GM18517 (cell line): ENCODE measurements around the gene LSAMP.
"Not testable (repeated sequence)": the region's sequence is repeated elsewhere in the genome, so short reads cannot be mapped to it uniquely, and the experiment has no call there.

ENCODE experiments used
- ATAC-seq: cut with Tn5 transposase; IDR thresholded peaks from one replicate; pipeline ENCODE4 v1.9.1; 2021; ENCODE audit warnings: mild to moderate bottlenecking, moderate library complexity; ENCODE audit not compliant: unreplicated experiment

Gene LSAMP

GRCh38 chr3:116247605-116248004 is 197.7 kb downstream of the LSAMP start:
- ATAC-seq: no peak

- no peak for ATAC-seq
Observed at GRCh38 chr3:116246406-116246980, 198.8 kb downstream of the LSAMP start.

- no peak for ATAC-seq
Observed at GRCh38 chr3:116242825-116243224, 202.5 kb downstream of the LSAMP start.

GRCh38 chr3:116241677-116242076 is 203.6 kb downstream of the LSAMP start:
- no peak for ATAC-seq

- ATAC-seq: no peak
Observed at GRCh38 chr3:116240261-116240660, 205.0 kb downstream of the LSAMP start.

- ATAC-seq: no peak
Observed at GRCh38 chr3:116238846-116239565, 206.3 kb downstream of the LSAMP start.

GRCh38 chr3:116233711-116234357 is 211.5 kb downstream of the LSAMP start:
- no peak for ATAC-seq

GRCh38 chr3:116230431-116231020 is 214.8 kb downstream of the LSAMP start:
- no peak for ATAC-seq

GRCh38 chr3:116226266-116226665 is 219.0 kb downstream of the LSAMP start:
- no peak for ATAC-seq

- ATAC-seq: no peak
Observed at GRCh38 chr3:116216761-116217160, 228.5 kb downstream of the LSAMP start.

GRCh38 chr3:116211901-116212300 is 233.4 kb downstream of the LSAMP start:
- ATAC-seq: no peak

GRCh38 chr3:116208830-116209229 is 236.5 kb downstream of the LSAMP start:
- ATAC-seq: not testable (repeated sequence)

GRCh38 chr3:116200956-116201690 is 244.2 kb downstream of the LSAMP start:
- no peak for ATAC-seq

- no peak for ATAC-seq
Observed at GRCh38 chr3:116199063-116199462, 246.2 kb downstream of the LSAMP start.

GRCh38 chr3:116198087-116198486 is 247.2 kb downstream of the LSAMP start:
- no peak for ATAC-seq

- ATAC-seq: no peak
Observed at GRCh38 chr3:116192464-116192863, 252.8 kb downstream of the LSAMP start.

- no peak for ATAC-seq
Observed at GRCh38 chr3:116191409-116191808, 253.9 kb downstream of the LSAMP start.

GRCh38 chr3:116190095-116190494 is 255.2 kb downstream of the LSAMP start:
- ATAC-seq: no peak

- ATAC-seq: no peak
Observed at GRCh38 chr3:116188231-116188785, 257.0 kb downstream of the LSAMP start.

GRCh38 chr3:116186049-116186448 is 259.2 kb downstream of the LSAMP start:
- no peak for ATAC-seq

GRCh38 chr3:116181159-116181558 is 264.1 kb downstream of the LSAMP start:
- no peak for ATAC-seq
